GM12872 (cell line): Measurements from ENCODE around the gene CREBBP.

Source experiments
- CTCF ChIP-seq: IDR thresholded peaks from 3 replicates; pipeline ENCODE4 v1.5.1; 2011; ENCODE audit warnings: low read depth, mild to moderate bottlenecking, low read length, moderate library complexity; ENCODE audit not compliant: insufficient read depth

Gene CREBBP

GRCh38 chr16:3783516-3783915 is 97.0 kb downstream of the CREBBP start:
- no peak for TF ChIP-seq CTCF

GRCh38 chr16:3782566-3782965 is 97.9 kb downstream of the CREBBP start:
- no peak for TF ChIP-seq CTCF

DNA sequence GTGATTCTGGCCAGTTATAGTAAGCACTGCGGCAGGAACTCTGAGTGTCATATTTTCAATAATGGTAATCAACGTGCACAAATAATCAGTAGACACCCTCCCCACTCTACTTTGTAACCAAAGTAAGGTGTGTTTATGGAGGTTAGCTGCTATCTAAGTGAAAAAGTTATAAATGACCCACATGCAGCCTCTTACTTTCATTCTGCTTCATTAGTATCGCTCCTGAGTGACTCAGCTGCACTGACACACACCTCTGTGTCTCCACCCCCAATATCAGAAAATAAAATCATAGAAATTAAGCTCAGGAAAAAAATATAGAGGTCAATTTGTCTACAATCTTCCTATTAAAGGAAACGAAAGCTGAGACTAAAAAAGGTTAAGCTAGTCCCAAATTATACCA is 99.1 kb downstream of the CREBBP start:
- TF ChIP-seq CTCF: no peak

GRCh38 chr16:3780570-3780969 is 99.9 kb downstream of the CREBBP start:
- 0 out of 3 replicates have a peak, but pooled peaks have one; percentile 16 for TF ChIP-seq CTCF

DNA sequence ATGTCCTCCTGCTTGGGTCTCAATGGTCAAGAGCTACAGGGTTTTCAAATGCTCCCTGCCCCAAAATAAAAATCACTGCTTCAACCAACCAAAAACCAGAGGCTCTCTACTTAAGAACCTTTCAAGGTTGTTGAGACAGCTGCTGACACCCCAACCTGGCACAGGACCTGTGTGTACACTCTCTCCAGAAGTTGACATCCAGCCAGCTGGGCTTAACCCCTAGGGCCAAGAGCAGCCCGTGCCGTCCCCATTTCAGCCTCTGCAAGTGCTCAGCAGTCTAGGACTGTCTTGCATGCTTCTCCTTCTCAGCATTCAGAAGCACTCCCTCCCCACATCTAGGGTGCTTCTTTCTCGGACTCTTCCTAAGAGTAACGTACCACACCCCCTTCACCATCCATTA is 104.2 kb downstream of the CREBBP start:
- no peak for TF ChIP-seq CTCF

GRCh38 chr16:3774819-3775218 is 105.7 kb downstream of the CREBBP start:
- no peak for TF ChIP-seq CTCF

- no peak for TF ChIP-seq CTCF
These were observed 106.3 kb downstream of the CREBBP start for GRCh38 chr16:3774156-3774767.
